A673 (cell line): Measurements from ENCODE around the gene RBP3. TPM values are rescaled to one million over a fixed set of nuclear protein-coding genes. Genes with fewer than 3 reads are reported as not detected.

Experiments used
- BruUV-seq: library from RNA; stranded (reverse); fragments of 400-500 nt; replicated peaks from 2 replicates; lab custom pipeline; 2021; lab: Mats Ljungman, UMichigan
- CTCF ChIA-PET: fragments of 300-600 bp; sonication (Branson Sonifier 250); formaldehyde crosslinking; loops from one replicate; lab custom pipeline; 2022; ENCODE audit warnings: antibody characterized with exemption; lab: Charles Lee
- POLR2A ChIA-PET: fragments of 300-600 bp; sonication (Branson Sonifier 250); formaldehyde crosslinking; loops from one replicate; lab custom pipeline; 2022; ENCODE audit warnings: antibody characterized with exemption; ENCODE audit not compliant: low non-redundant PET; lab: Charles Lee
- DNase-seq: peaks from one replicate; pipeline ENCODE4 v3.0.0-alpha.2; 2015; ENCODE audit warnings: low spot score
- H3K27ac ChIP-seq: fragments of 200-600 bp; sonication (generic); 2 replicates; pipeline ENCODE4 v1.5.1; 2016; ENCODE audit warnings: mixed run types, low read depth, mild to moderate bottlenecking, mixed read lengths, antibody characterized with exemption, low read length; ENCODE audit not compliant: poor library complexity, severe bottlenecking
- H3K27me3 ChIP-seq: fragments of 200-600 bp; sonication (generic); replicated peaks from 2 replicates; pipeline ENCODE4 v1.6.1; 2017; ENCODE audit warnings: mixed run types, low read depth, mild to moderate bottlenecking, mixed read lengths, antibody characterized with exemption, low read length; ENCODE audit not compliant: insufficient read depth, poor library complexity
- H3K36me3 ChIP-seq: fragments of 200-600 bp; sonication (generic); 2 replicates; pipeline ENCODE4 v1.6.1; 2016; ENCODE audit warnings: mixed run types, mild to moderate bottlenecking, mixed read lengths, antibody characterized with exemption, low read length; ENCODE audit not compliant: insufficient read depth, poor library complexity, severe bottlenecking
- H3K4me1 ChIP-seq: fragments of 200-600 bp; sonication (generic); 2 replicates; pipeline ENCODE4 v1.6.1; 2017; ENCODE audit warnings: mixed run types, mild to moderate bottlenecking, mixed read lengths, antibody characterized with exemption, low read length; ENCODE audit not compliant: insufficient read depth, poor library complexity, severe bottlenecking
- H3K4me3 ChIP-seq: fragments of 200-600 bp; sonication (generic); 2 replicates; pipeline ENCODE4 v1.5.1; 2016; ENCODE audit warnings: low read depth, mixed run types, mild to moderate bottlenecking, mixed read lengths, low read length; ENCODE audit not compliant: poor library complexity, severe bottlenecking
- H3K9me3 ChIP-seq: fragments of 200-600 bp; sonication (generic); 2 replicates; pipeline ENCODE4 v1.6.1; 2016; ENCODE audit warnings: mixed run types, low read depth, mild to moderate bottlenecking, mixed read lengths, antibody characterized with exemption, low read length; ENCODE audit not compliant: poor library complexity, severe bottlenecking
- CTCF ChIP-seq: fragments of 300-800, 200-600 bp; sonication (generic); conservative IDR thresholded peaks from 2 replicates; pipeline ENCODE4 v1.5.1; 2017; ENCODE audit warnings: low read depth, mild to moderate bottlenecking, antibody characterized with exemption, low read length, moderate library complexity, mixed read lengths
- EZH2 ChIP-seq: fragments of 200-600 bp; sonication (generic); IDR thresholded peaks from 2 replicates; pipeline ENCODE4 v1.6.1; 2017; ENCODE audit warnings: borderline replicate concordance, low read depth, mild to moderate bottlenecking, mixed read lengths, antibody characterized with exemption, low read length; ENCODE audit not compliant: poor library complexity, severe bottlenecking
- intact Hi-C: fragments of 100-400 bp; cut with micrococcal nuclease; formaldehyde crosslinking; loops from one replicate; pipeline ENCODE4 v1.10.0; 2022; ENCODE audit not compliant: unreplicated experiment
- total RNA-seq: library from RNA; stranded (reverse); gene quantifications from 2 replicates; pipeline ENCODE4 v1.2.3, GENCODE V29; 2021

The RBP3 gene
- total RNA-seq, 1 experiment from 2014 or later, result not detected

GRCh38 chr10:47312663-47312995 is 35.5 kb upstream of the RBP3 start:
- no peaks in the 10 kb centered on the region for H3K27me3 ChIP-seq
- no TSS peak for BruUV-seq
- no peak overlapping the region for H3K4me3 ChIP-seq
- ChIA-PET POLR2A (no interaction called here), CTCF (interaction anchor here (0.9 to 1.2 kb wide), 2 partner anchors 281 to 288 kb away, joined by 3 to 4 read pairs; no protein-coding TSS in a partner anchor)
- H3K4me1 ChIP-seq, result no peaks in the 10 kb centered on the region
- TF ChIP-seq EZH2, result no peak
- TF ChIP-seq CTCF, result no peak
- no peak for DNase-seq
- intact Hi-C loops, result loop anchor here (1.0 to 10.0 kb wide), 2 partner anchors 62 to 265 kb away; no protein-coding TSS in a partner anchor
- H3K36me3 ChIP-seq, result no peaks in the 10 kb centered on the region
- no peaks in the 10 kb centered on the region for H3K9me3 ChIP-seq
- no peak overlapping the region for H3K27ac ChIP-seq

- no peak for DNase-seq
- no peaks in the 10 kb centered on the region for H3K36me3 ChIP-seq
- intact Hi-C loops, result loop anchor here (10.0 kb wide), 1 partner anchor 60 kb away; no protein-coding TSS in a partner anchor
- H3K4me3 ChIP-seq, result no peak overlapping the region
- CTCF ChIA-PET, result interaction anchor here (0.6 to 1.4 kb wide), 2 partner anchors 266 to 294 kb away, joined by 3 to 4 read pairs; no protein-coding TSS in a partner anchor
- H3K9me3 ChIP-seq, result no peaks in the 10 kb centered on the region
- no TSS peak for BruUV-seq
- H3K4me1 ChIP-seq, result no peaks in the 10 kb centered on the region
- H3K27ac ChIP-seq, result no peak overlapping the region
- no peaks in the 10 kb centered on the region for H3K27me3 ChIP-seq
- POLR2A ChIA-PET, result no interaction called here
- TF ChIP-seq EZH2 (no peak), CTCF (no peak)
Measured at GRCh38 chr10:47314416-47314970, 33.7 kb upstream of the RBP3 start.

GRCh38 chr10:47315421-47315820 is 32.7 kb upstream of the RBP3 start:
- POLR2A ChIA-PET, result no interaction called here
- DNase-seq, result no peak
- Histone ChIP-seq H3K36me3 (no peaks in the 10 kb centered on the region), H3K4me3 (no peak overlapping the region), H3K9me3 (no peaks in the 10 kb centered on the region), H3K4me1 (no peaks in the 10 kb centered on the region), H3K27ac (no peak overlapping the region), H3K27me3 (no peaks in the 10 kb centered on the region)
- no peak for TF ChIP-seq EZH2
- no peak for TF ChIP-seq CTCF
- CTCF ChIA-PET, result no interaction called here
- intact Hi-C loops, result loop anchor here (10.0 kb wide), 1 partner anchor 59 kb away; no protein-coding TSS in a partner anchor
- BruUV-seq, result no TSS peak
